NCI-H510A (cell line): ENCODE measurements around the gene RSU1.

Experiments used
- DNase-seq: peaks from one replicate; lab custom pipeline; 2025; lab: John Stamatoyannopoulos, UW

Gene RSU1

GRCh38 chr10:16741540-16741939 lies 75.7 kb downstream of the RSU1 start:
- no peak for DNase-seq

GRCh38 chr10:16737420-16737819 lies 79.8 kb downstream of the RSU1 start:
- DNase-seq: no peak

DNA sequence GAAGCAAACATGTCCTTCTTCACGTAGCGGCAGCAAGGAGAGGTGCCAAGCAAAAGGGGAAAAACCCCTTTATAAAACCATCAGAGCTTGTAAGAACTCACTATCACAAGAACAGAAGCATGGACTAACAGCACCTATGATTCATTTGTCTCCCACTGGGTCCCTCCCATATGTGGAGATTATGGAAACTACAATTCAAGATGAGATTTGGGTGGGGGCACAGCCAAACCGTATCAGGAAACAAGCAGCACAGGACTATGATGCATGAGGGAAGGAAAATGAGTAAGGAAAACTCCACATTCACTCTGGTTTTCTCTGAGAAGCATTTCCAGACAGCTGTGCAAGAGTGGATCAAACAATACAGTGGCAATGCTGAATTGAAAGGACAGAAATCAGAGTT lies 81.6 kb downstream of the RSU1 start:
- no peak for DNase-seq

- DNase-seq: no peak
These were observed 84.8 kb downstream of the RSU1 start for GRCh38 chr10:16732376-16732775.

GRCh38 chr10:16728266-16728665 lies 89.0 kb downstream of the RSU1 start:
- no peak for DNase-seq

DNA sequence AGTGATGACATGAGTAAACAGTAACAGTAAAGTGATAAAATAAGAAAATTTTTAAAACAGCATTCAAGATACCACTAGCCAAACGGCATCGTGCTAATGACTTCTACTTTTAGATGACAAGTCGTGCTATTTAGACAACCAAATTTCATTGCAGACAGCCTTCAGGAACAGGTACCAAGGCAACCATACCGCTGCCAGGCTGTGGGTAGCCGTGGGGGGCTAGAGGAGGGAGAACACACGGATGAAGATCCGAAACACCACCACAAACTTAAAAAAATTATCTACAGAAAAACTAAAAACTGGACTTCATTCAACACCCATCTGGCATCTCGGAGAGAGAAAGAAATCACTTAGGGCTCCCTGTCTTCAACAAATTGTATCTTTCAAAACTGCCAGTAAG lies 89.6 kb downstream of the RSU1 start:
- no peak for DNase-seq

DNA sequence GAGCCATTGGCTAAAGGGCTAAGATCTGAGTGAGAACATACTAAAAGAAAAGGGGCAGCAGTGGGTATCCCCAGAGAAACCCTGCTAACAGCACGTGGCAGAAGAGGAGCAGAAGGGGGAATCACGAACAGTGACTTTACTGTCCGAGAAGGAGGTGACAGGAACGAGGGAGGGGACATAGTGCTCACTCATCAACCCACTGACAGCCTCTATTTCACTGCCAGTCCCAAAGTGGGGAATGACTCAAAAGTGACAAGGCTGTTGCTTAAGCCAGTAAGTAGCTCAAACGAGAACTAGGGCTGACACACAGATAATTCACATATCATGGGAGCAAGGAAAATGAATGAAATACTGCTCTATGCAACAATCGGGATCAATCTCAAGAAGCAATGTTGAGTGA lies 92.7 kb downstream of the RSU1 start:
- no peak for DNase-seq

GRCh38 chr10:16720812-16721211 lies 96.4 kb downstream of the RSU1 start:
- no peak for DNase-seq

DNA sequence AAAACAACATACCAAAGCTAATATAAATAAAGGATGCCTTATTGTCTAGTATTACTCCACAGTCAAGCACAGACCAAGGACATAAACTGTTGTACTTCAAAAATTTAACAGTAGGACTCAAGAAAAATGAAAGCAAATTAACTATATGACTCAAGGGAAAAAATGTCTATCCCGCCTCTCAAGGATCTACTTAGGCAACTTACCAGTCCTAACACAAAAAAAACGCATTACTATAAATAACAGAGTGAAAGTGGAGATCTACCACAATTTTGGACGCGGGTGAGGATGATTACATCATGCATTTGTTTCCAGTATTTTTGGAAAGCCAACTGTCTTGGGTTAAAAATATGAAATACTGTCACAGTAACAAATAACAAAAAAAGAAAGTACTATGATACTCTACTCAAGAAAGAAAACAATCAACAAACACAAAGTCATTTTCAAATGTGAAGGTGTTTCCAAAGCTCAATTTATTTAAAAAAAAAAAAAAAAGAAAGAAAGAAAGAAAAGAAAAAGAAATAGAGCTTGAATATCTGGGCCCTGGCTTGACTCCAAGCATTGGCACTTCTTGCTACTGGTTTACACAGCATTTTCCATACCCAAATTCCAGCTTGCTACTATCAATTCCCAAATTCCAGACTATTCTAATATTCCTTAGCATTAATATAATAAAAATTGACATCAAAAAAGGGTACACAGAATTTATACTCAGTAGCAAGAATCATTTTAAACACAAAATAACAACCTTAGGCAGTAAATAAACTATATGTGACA lies 99.4 kb downstream of the RSU1 start:
- no peak for DNase-seq

DNA sequence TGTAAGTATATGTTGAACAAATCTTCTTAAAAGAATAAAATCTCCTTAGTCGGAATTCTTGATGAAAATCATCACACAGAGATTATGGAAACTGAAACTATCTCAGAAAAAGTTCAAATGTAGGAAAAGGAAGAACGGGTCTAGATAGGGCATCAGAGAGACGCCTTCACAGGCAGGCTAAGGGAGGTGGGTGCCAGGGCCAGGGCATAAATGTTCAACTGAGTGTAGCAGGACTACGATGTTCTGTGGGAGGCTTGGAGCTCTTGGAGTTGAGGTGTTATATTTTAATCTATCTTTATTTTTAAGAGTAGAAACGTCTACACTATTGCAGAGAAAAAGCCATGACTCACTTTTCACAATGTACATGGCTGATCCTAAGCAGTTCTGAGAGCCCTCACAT lies 101.2 kb downstream of the RSU1 start:
- DNase-seq: no peak

DNA sequence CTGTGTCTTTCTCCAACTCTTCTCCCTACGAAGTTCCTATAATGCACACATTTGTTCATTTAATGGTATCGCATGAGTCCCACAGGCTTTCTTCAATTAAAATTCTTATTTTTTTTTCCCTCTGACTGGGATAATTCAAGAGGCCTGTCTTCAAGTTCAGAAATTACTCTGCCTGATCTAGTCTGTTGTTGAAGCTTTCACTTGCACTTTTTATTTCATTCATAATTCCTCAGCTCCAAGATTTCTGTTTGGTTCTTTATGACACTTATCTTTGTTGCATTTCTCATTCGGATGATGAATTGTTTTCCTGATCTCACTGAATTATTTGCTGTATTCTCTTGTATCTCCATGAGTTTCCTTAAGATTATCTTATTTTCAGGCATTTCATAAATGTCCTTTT lies 103.9 kb downstream of the RSU1 start:
- DNase-seq: no peak

DNA sequence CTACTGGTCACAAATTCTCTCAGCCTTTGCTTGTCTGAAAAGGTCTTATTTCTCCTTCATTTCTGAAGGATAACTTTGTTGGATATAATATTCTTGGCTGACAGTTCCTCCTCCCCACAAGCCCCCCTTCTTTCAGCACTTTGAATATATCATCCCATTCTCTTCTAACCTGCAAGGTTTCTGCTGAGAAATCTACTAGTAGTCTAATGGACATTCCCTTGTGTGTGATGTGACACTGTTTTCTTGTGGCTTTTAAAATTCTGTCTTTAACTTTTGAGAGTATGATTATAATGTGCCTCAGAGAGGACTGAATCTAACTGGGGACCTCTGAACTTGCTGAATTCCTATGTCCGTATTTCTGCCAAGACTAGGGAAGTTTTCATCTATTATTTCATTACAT lies 104.3 kb downstream of the RSU1 start:
- no peak for DNase-seq

DNA sequence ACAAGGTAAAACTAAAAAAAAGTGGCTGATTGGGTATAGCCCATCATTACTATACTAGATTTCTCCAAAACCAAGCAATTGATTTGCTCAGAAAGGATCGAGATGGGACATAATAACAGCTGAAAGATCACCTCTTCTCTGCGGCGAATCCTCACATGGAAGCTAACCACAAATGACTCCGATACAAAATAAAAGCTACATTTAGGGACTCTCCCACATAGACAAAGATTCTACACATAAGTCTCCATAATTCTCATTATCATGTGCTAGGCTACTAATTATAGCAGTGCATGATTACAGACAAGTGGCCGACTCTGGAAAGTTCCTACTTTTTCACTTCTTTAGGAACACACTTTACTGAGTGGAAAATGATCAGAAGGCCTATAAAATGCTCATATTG lies 116.9 kb downstream of the RSU1 start:
- no peak for DNase-seq

- DNase-seq: no peak
These were observed 117.7 kb downstream of the RSU1 start for GRCh38 chr10:16699435-16700057.

- DNase-seq: no peak
These were observed 118.8 kb downstream of the RSU1 start for GRCh38 chr10:16698461-16698860.

- no peak for DNase-seq
These were observed 126.8 kb downstream of the RSU1 start for GRCh38 chr10:16690417-16690816.

- no peak for DNase-seq
These were observed 127.5 kb downstream of the RSU1 start for GRCh38 chr10:16689696-16690095.

DNA sequence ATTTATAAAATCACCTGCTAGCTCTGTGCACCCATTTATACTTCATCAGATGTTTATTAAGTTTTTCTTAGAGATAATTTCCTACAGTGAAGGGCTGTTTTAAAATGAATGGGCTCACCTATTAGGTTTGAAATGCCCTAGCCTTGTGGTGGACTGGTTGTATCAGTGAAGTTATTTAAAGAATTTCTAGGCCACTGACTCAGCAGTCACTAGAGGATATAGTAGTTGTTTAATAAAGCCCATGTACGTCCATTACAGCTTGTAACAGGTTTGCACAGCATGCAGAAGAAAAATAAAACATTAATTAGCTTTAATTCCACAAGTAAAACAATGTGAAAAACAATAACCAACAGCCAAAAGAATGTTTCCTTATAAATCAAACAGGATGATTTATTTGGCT lies 128.0 kb downstream of the RSU1 start:
- DNase-seq: no peak

DNA sequence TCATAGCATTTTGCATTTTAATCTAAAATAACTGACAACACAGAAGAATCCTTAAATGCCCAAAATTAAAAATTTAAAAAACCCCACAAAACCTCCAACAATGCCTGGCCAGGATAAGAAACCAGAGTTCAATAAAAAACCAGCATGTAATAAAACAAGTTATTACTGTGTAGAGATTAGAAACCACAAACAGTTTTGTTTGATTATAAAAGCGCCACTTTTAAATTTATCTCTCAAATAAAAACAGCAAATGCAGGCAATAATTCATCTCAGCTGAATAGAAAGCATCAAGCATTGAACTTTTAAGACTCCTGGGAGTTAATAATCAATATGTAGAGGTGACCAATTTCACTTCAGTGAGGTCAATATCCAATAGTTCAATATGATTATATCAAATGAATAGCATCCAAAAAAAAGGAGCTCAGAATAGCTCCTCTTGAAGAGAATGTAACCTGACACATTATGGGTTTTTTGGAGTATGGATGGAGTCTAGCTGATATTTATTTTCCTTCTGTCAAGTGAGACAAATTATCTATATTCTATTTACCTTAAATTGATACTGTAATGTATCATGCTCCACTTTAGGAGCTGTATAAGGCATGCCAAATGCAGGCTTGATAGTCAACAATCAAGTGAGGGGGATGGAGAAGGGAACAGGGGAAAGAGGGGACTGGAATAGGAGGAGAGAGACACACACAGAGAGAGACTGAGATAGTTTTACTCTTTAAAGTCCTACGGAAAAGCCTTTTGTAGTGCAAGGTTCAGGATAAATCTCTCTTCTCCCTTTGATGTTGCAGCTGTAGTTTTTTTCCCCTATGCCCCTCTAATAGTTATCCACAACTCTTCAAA lies 130.9 kb downstream of the RSU1 start:
- DNase-seq: no peak

- DNase-seq: no peak
These were observed 131.7 kb downstream of the RSU1 start for GRCh38 chr10:16685551-16685950.

DNA sequence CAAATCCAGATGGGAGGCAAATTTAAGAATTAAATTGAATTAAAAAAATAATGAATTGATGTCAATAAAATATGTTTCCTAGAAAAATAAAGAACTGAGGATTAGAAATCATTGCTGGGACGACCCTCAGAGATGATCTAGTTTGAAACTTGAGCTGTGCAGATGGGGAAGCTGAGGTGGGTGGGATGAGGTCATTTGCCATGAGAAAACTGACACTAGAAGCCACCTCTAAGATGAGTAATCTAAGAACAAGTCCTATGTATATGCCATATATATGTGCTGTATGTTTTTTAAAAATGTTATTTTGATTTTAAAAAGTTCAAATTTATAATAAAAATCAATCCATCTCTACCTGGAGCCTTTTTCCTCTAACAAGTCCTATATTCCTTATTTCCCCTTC lies 135.7 kb downstream of the RSU1 start:
- no peak for DNase-seq

DNA sequence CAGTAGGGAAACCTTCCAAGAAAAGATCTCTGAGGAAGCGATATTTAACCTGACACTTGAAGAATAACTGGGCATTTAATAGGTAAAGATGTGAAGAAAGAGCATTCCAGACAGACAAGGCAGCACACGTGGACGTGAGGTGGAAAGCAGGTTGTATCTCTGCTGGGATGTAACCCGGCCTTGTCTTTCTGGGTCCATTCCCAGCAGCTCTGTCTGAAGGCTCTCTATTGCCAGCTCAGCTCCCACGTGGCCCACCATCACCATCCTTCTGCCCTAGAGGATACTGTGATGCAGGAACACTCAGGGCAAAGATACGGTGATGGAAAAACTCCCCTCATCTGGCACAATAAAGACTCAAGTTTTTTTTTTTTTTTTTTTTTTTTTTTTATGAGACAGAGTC lies 137.7 kb downstream of the RSU1 start:
- no peak for DNase-seq

DNA sequence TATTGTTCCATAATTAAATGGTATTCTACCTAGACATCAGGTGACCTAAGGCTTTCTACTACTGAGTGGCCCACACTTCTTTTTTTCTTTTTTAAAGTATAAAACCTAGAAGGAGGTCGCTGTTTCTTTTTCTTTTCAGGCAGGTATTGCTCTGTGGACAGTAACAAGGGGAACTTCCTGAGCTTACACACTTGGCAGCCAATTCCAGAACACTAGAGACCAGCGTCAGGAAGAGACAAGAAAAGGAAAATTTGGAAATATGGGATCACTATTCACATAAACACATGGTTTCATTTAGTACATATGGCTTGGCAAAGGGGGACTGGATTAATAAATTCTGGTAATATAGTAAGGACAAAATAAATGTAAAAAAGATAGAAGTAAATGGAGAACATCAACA lies 141.9 kb downstream of the RSU1 start:
- DNase-seq: no peak
